DMS79 treated with DMSO at 0.1 percent for 48 hours (cell line): ENCODE data around the gene URM1.
"Not testable (repeated sequence)": the region's sequence is repeated elsewhere in the genome, so short reads cannot be mapped to it uniquely, and the experiment has no call there.

Source experiments
- DNase-seq: peaks from one replicate; lab custom pipeline; 2025; lab: John Stamatoyannopoulos, UW

Gene URM1

DNA sequence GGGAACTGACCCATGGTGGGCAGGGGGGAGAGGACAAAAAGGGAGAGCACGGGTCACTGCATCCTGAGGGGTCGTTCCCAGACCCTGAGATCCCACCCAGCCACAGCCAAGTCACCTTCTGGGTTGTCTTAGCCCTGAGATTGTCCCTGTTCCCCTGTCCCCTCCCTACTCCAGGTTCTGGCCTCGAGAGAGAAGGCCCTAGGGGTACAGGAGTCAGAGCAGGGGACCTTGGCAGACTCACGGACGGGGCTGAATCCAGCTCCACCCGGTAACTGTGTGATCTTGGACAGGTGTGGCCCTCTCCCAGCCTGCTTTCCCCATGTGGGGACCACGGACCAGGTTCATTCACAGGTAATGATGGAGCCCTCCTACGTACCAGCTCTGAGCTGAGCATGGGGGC is 38.3 kb downstream of the URM1 start:
- DNase-seq = no peak

DNA sequence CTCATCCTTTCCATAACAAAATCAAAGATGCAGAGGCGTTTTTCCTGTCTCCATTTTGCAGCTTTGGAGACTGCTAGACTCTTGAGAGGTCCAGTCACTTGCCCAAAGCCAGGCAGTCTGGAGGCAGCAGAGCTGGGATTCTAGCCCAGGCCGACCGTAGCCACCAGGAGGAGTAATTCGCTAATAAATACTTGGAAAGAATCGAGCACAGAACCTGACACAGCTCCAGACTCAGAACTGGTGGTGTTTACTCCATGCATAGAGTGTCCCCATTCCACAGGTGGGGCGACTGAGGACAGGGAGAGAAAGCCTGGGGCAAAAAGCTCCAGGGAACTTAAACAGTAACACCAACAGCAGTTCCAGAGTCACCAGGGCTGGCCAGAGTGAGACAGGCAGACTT is 38.8 kb downstream of the URM1 start:
- DNase-seq = no peak

DNA sequence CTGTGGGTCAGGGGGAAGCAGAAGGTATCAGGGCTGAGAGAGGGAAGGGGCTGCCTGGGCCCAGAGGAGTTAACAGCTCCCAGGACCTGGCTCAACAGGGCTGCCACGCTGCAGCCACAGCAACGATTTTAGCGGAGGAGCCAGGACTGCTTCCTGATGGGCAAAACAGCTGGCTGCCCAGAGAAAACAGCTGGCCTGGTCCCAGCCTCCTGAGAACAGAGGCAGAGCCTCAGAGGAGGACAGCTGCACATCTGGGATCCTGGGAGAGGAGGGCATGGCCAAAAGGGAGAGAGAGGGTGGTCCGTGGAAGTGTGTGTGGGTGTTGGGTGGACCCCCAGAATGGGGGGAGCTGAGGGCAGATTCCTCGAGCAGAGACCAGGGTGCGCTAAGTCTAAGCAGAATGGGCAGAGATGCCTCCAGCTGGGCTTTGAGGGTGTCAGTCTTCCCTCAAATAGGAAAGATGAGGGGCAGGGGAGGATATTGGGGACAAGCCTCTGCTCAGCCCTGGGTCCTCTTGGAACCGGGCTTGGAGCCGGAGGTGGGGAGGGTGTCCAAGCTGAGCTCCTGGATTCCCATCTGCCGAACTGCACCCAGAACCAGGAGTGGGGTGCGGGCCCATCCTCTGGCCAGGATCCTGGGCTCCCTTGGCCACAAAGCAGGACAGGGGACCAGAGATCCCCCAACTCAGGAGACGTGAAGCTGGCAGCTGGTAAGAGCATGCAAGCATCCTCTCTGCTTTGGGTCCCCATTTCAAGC is 40.4 kb downstream of the URM1 start:
- no peak for DNase-seq

DNA sequence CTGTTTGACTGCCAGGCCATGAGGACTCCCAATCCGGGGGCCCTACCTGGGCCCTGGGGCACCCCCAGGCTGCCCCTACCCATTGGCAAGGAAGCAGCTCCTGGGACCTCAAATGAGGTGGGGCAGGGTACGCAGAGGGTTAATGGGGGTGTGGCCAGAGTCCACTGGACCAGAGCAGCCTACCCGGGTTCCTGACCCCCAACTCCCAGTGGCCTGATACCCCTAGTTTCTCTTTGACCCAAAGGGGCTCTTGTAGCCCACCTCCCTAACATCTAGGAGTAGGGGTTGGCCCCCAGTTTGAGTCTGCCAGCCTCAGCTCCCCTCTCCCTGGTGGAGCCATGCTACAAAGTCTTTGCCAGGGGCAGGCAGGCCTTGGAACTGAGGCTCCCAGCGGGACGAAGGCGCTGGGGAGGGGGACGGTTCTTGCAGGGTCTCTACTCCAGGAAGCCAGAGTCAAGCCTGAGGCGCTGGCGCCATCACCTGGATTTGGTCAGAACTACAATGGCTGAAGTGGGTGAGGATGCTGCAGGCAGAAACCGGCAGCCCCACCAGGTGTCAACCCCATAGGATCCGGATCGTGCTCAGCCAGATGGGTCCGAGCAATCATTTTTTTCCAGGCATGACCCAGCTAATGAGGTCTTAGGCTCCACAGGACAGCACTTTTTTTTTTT is 41.1 kb downstream of the URM1 start:
- peak; percentile 89 for DNase-seq

- DNase-seq = not testable (repeated sequence)
These were observed 42.6 kb downstream of the URM1 start for GRCh38 chr9:128413728-128414127.

DNA sequence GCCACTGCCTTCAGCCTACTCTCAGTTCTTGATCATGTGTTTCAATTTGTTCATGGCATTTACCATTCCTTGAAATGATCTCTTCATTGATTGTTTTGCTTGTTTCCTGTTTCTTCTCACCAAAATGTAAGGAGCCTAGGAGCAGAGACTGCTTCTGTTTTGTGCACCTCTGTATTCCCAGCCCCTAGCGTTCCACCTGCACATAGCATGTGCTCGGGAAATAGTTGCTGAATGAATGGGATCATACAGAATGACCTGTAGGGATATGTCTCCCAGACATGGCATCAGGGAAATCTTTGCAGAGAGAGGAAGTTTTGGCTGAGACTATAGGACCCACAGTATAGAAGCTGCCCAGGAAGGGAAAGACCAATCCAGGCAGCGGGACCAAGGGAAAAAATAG is 43.3 kb downstream of the URM1 start:
- DNase-seq = no peak

DNA sequence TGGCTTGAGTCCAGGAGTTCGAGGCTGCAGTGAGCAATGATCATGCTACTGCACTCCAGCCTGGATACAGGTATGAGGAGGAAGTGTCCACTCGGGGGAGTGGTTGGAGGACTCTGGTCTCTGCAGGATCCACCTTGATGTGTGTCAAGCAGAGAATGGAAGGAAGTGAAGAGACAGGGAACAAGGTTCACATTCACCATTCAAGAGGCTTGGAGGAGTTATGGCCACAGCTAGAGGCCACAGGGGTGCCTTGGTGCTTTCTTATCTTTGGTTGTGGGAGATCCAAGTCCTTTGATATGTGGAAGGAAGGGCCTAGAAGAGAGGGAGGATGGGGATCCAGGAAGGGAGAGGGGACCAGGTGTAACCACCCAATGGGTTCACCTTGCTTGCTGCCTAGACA is 44.1 kb downstream of the URM1 start:
- DNase-seq = no peak

DNA sequence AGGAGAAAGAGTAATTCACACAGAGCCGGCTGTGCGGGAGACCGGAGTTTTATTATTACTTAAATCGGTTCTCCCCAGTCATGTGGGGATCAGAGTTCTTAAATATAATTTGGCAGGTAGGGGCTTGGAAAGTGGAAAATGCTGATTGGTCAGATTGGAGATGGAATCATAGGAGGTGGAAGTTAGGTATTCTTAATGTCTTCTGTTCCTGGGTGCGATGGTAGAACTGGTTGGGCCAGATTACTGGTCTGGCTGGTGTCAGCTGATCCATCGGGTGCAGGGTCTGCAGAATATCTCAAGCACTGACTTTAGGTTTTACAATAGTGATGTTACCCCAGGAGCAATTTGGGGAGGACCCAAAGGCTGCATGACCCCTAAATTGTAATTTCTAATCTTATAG is 44.8 kb downstream of the URM1 start:
- DNase-seq = peak; percentile 13

GRCh38 chr9:128416432-128417019 is 45.4 kb downstream of the URM1 start:
- no peak for DNase-seq

DNA sequence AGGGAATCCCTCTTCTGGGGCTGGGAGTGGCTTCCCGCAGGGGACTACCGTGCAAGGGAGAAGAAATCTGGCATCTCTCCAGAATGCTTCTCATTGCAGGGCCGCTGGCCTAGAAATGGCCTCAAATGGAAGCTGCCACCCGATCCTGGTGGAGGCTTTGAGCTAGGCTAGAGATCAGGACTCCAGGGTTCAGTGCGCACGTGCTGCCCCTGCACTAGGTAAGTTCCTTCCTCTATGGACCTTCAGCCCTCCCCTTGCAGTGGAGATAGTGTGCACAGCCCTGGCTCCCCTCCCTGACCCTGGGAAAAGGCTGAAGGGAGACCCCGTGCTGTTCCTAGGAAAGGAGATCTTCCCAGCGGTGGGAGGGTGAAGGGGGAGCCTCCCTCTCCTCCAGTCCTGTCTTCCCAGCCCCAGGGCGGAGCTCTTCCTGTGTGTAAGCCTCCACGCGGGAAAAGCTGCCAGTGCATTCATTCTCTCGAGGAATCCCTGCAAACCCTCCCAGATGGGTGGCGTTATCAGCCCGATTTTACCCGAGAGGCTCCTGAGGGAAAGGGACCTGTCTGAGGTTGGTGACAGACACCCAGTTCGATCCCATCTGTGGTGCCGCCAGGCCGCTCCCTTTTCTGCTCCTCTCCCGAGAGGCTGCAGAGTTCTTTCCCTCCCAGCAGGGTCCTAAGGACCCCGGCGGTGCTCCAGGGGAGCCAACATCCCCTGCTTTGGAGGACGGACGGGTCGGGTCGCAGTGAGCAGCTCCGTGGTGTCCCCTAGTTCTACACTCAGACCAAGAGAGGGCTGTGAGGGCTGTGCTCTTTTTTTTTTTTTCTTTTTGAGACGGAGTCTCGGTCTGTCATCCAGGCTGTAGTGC is 48.1 kb downstream of the URM1 start:
- peak; percentile 86 for DNase-seq

DNA sequence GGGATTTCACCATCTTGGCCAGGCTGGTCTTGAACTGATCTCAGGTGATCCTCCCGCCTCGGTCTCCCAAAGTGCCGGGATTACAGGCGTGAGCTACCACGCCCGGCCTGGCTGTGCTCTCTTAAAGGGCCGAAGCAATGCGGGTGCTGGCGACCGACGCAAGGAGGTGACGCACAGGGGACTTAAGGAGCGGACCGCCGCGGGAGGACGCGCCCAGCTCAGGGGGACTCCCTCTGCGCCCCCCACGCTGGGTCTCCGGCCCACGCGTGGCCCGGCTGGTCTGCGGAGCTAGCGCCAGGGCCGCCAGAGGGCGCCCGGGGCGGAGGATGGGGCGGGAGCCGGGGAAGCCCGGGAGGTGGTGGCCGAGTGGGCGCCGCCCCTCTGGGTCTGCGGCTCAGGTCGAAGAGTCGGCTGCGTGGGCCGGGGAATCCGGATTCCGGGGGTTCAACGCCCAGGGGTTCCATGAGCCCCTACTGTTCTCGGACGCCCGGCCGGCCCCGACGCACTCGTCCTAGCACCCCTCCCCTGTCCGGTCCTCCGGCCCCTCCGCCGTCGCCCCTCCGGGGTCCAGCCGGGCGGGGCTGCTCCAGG is 49.0 kb downstream of the URM1 start:
- peak; percentile 48 for DNase-seq

DNA sequence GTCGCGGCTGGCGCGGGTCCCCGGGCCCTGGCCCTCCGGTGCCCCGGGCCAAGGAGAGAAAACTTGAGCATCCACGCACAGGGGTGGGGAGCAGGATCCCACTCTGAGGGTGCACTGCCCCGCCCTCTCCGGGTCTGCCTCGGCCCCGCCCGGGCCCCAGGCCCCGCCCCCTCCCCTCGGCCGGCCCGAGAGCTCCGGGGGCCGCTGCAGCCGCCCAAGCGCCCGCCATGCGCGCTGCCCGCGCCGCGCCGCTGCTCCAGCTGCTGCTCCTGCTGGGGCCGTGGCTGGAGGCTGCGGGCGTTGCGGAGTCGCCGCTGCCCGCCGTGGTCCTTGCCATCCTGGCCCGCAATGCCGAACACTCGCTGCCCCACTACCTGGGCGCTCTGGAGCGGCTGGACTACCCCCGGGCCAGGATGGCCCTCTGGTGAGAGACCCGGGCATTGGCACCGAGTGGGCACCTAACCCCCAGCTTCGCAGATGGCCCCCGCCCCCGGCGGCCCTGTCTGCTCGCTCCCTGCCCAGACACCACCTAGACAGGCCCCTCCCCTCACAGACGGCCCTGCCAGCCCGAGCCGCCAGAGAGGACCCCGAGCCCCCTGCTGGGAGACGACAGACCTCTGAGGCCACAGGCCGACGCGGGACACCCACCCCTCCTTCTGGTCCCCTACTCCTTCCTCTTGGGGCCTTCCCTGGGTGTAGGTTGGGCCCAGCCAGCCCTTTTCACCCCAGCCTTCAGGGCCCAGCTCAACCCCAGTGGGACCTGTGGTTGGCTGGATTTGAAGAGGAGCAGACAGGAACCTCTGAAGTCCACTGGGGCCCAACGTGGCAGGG is 49.7 kb downstream of the URM1 start, which contains the start of gene CERCAM:
Gene CERCAM, plus strand, starts transcription at position 207 of the 831 bp plus-strand sequence. Its CDS starts 21 bp downstream, at position 228.
- peak; percentile 12 for DNase-seq

DNA sequence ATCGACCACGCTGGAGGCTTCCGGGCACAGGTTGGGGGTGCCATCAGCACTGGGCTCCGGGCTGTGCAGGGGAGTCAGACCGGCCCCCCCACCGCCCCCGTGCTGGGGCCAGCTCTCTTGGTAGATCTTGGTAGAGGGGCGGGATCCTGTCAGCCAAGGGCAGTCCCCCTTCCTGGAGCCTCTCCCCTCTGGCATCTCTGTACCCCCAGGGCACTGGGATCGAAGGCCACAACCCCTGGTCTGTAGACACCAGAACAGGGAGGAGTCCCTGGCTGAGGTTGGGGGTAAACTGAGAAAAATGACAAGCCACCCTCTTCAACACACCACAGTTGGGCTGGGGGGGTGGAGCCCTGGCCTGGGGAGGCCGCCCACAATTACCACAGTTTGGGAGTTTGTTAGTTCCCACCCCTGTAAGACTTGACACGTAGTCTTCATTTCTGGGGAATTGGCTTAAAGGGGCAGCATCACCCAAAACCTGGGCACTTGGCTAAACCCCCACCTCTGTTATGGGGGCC is 50.4 kb downstream of the URM1 start:
- DNase-seq = no peak

DNA sequence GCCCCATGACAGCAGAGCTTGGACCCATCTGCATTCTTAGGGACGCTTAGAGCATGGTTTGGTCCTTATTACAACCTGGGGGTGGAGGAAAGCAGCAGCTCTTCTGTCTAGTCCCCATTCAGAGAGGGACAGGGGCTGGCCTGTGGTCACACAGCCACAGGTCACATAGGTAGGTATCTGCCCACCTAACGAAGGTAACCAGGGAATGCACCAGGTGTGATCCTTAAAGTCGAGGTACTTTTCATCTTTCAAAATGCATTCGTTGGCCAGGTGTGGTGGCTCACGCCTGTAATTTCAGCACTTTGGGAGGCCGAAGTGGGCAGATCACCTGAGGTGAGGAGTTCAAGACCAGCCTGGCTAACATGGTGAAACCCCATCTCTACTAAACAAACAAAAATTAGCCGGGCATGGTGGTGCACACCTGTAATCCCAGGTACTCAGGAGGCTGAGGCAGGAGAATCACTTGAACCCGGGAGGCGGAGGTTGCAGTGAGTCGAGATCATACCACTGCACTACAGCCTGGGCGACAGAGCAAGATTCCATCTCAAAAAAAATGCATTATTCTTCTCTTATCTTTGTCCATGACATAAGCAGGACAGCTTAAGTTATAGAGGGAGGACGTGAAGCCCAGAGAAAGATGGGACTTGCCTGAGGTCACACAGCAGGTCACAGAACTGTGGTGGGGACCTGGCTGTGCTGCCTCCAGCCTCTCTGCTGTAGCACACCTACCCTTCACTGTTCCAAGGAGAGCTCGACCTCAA is 51.0 kb downstream of the URM1 start:
- DNase-seq = not testable (repeated sequence)

DNA sequence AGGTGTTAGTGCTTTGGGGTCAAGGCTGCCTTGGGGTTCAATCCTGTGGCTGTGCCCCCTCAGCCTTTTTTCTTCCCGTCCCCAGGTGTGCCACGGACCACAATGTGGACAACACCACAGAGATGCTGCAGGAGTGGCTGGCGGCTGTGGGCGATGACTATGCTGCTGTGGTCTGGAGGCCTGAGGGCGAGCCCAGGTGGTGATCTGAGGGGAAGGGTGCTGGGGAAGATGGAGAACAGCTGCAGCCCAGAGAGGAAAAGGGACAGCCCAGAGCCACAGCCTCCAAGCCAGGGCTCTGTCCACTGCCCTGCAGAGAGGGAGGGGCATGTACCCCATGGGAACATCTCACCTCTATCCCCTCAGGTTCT is 51.6 kb downstream of the URM1 start:
- DNase-seq = no peak

- DNase-seq = not testable (repeated sequence)
These were observed 52.2 kb downstream of the URM1 start for GRCh38 chr9:128423356-128423755.

DNA sequence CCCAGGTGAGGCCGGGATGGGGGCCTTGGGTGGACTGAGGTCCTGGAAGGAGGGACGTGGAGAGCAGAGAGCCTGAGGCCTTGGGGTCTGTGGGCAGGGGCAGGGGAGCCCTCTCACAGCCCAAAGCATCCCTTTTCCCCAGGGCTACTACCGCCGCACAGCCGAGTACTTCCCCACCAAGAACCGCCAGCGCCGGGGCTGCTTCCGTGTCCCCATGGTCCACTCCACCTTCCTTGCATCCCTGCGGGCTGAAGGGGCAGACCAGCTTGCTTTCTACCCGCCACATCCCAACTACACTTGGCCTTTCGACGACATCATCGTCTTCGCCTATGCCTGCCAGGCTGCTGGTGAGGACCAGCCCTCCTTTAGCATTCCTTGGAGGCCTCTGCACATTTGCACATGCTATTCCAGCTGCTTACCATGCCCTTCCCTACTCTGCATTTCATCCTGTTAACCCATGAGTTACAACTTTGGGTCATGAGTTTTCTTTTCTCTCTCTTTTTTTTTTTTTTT is 53.1 kb downstream of the URM1 start:
- no peak for DNase-seq

DNA sequence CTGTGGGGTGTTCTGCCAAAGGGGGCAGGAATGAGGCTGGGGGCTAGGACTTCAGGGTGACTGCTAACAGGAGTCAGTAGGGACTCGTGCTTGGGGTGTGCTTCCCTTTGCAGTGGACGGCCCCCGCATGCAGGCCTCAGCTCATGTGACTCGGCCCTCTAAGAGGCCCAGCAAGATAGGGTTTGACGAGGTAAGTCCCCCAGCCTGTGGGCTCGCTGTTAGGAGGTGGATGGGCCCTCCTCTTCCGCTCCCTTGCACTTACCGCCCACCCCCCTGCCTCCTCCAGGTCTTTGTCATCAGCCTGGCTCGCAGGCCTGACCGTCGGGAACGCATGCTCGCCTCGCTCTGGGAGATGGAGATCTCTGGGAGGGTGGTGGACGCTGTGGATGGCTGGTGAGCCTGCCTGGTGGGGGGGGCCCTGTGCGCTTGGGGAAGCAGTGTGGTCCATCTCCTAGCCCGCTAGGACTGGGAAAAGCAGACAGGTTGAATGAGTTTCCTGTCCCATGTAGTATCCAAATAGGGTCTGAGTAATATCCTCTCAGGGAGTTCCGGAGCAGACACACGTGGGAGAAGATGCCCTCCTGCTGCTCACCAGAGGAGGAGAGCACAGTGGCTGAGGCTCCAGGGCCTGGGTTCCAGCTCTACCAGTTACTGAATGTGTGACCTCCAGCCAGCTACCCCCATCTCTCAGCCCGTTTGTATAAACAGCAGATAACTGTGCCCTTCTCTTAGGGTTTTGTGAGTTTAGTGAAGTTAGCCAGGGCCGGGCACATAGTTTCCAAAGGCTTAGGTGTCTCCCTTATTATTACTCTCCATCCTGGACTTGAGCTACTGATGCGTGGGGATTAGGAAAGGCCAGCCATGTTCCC is 57.7 kb downstream of the URM1 start:
- DNase-seq = no peak
